Jurkat, Clone E6-1 (cell line): ENCODE measurements around the gene RAG2. TPM values are rescaled to one million over a fixed set of nuclear protein-coding genes. Genes with fewer than 3 reads are reported as not detected.
A peak's percentile ranks its signal among the peaks of the same experiment; 100 is the strongest.

Source experiments
- DNase-seq: peaks from one replicate; pipeline ENCODE4 v3.0.0-alpha.2; 2011; ENCODE audit warnings: low read depth, low spot score
- H3K4me3 ChIP-seq: 2 replicates; pipeline ENCODE4 v1.5.1; 2011; ENCODE audit warnings: mild to moderate bottlenecking, low read length, control low read depth, moderate library complexity
- polyA plus RNA-seq: library from polyadenylated mRNA; unstranded; fragments of >200 nt; gene quantifications from one replicate; pipeline ENCODE4 v1.2.1, GENCODE V29; 2012; ENCODE audit warnings: missing spikeins; ENCODE audit not compliant: insufficient read length, insufficient read depth

RAG2 gene
- polyA plus RNA-seq, result not detected

GRCh38 chr11:36598051-36598450, at the start of gene RAG2:
Gene RAG2 (minus strand): TSS chr11:36598236. CDS start chr11:36594168, 4,068 bp downstream.
- H3K4me3 ChIP-seq, result peak within 1 kb of the TSS; percentile 60
- DNase-seq, result peak; percentile 88

- no peak overlapping the region for H3K4me3 ChIP-seq
- no peak for DNase-seq
Measured at GRCh38 chr11:36638556-36638955, 40.5 kb upstream of the RAG2 start.

GRCh38 chr11:36635066-36635862, 37.2 kb upstream of the RAG2 start:
- DNase-seq, result no peak

GRCh38 chr11:36631774-36632173, 33.7 kb upstream of the RAG2 start:
- H3K4me3 ChIP-seq, result no peak overlapping the region
- DNase-seq, result peak; percentile 45

More at GRCh38 chr11:36635066-36635862, 37.2 kb upstream of the RAG2 start:
- no peak overlapping the region for H3K4me3 ChIP-seq

- no peak for DNase-seq
- no peak overlapping the region for H3K4me3 ChIP-seq
Measured at GRCh38 chr11:36628765-36629244, 30.8 kb upstream of the RAG2 start.

- H3K4me3 ChIP-seq, result no peak overlapping the region
- DNase-seq, result no peak
Measured at GRCh38 chr11:36628141-36628540, 30.1 kb upstream of the RAG2 start.

GRCh38 chr11:36627471-36627870, 29.4 kb upstream of the RAG2 start:
- no peak overlapping the region for H3K4me3 ChIP-seq
- no peak for DNase-seq

GRCh38 chr11:36627006-36627405, 29.0 kb upstream of the RAG2 start:
- DNase-seq, result no peak
- no peak overlapping the region for H3K4me3 ChIP-seq

GRCh38 chr11:36623494-36623893, 25.5 kb upstream of the RAG2 start:
- H3K4me3 ChIP-seq, result no peak overlapping the region
- DNase-seq, result no peak

- H3K4me3 ChIP-seq, result no peak overlapping the region
- DNase-seq, result peak; percentile 86
Measured at GRCh38 chr11:36622431-36623136, 24.5 kb upstream of the RAG2 start.

- no peak overlapping the region for H3K4me3 ChIP-seq
- DNase-seq, result no peak
Measured at GRCh38 chr11:36620246-36620645, 22.2 kb upstream of the RAG2 start.

GRCh38 chr11:36619502-36619901, 21.5 kb upstream of the RAG2 start:
- peak overlapping the region; percentile 22 for H3K4me3 ChIP-seq
- DNase-seq, result peak; percentile 57

- DNase-seq, result no peak
Measured at GRCh38 chr11:36618363-36619047, 20.5 kb upstream of the RAG2 start.

GRCh38 chr11:36617543-36618362, 19.7 kb upstream of the RAG2 start:
- no peak overlapping the region for H3K4me3 ChIP-seq
- no peak for DNase-seq

More at GRCh38 chr11:36618363-36619047, 20.5 kb upstream of the RAG2 start:
- peak overlapping the region; percentile 1 for H3K4me3 ChIP-seq

- no peak overlapping the region for H3K4me3 ChIP-seq
- DNase-seq, result no peak
Measured at GRCh38 chr11:36615826-36616225, 17.8 kb upstream of the RAG2 start.

- no peak for DNase-seq
Measured at GRCh38 chr11:36609383-36609782, 11.3 kb upstream of the RAG2 start.

GRCh38 chr11:36608491-36609199, 10.6 kb upstream of the RAG2 start:
- no peak overlapping the region for H3K4me3 ChIP-seq
- DNase-seq, result no peak

More at GRCh38 chr11:36609383-36609782, 11.3 kb upstream of the RAG2 start:
- H3K4me3 ChIP-seq, result no peak overlapping the region
